Endothelial cell of hepatic sinusoid (primary cell): ENCODE results near the gene XRCC1.

ENCODE experiments used
- in situ Hi-C: cut with HindIII; loops from 2 replicates; pipeline ENCODE4 v1.10.0; 2017; ENCODE audit warnings: low sequenced_read_pairs

The XRCC1 gene

DNA sequence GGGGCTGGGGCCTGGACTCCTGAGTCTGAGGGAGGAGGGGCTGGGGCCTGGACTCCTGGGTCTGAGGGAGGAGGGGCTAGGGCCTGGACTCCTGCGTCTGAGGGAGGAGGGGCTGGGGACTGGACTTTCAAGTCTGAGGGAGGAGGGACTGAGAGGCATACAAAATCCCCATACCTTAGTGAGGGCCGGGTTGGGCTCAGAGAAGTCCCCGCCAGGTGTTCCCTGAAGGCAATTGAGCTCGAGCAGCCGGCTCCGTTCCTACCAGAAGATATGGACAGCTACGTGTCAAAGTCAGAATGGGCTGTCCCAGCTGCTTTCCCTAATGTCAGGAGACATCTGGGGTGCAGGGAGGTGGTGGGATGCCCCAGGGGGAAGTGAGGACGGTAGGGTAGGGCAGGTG is 80.2 kb downstream of the XRCC1 start:
- in situ Hi-C loops: no loop called here
